IMR-90 (cell line): ENCODE measurements around the gene TNS3. TPM values are rescaled to one million over a fixed set of nuclear protein-coding genes. Genes with fewer than 3 reads are reported as not detected.

ENCODE experiments used
- ATAC-seq: fragments of 200-7000 bp; cut with Tn5 transposase; 2 replicates; pipeline ENCODE4 v1.9.1; 2020; ENCODE audit warnings: low read depth, mild to moderate bottlenecking, moderate library complexity
- BruUV-seq: library from RNA; stranded (reverse); fragments of 400-500 nt; replicated peaks from 2 replicates; lab custom pipeline; 2021; lab: Mats Ljungman, UMichigan
- CTCF ChIA-PET: fragments of 300-600 bp; formaldehyde crosslinking; extraction: SDS; loops from one replicate; lab custom pipeline; 2021; ENCODE audit warnings: antibody characterized with exemption; lab: Yijun Ruan, JAX
- POLR2A ChIA-PET: fragments of 300-600 bp; sonication (Branson Sonifier 250); formaldehyde crosslinking; loops from one replicate; lab custom pipeline; 2022; ENCODE audit warnings: antibody characterized with exemption; ENCODE audit not compliant: unreplicated experiment; lab: Charles Lee
- DNase-seq: peaks from one replicate; pipeline ENCODE4 v3.0.0; 2013
- H2AFZ ChIP-seq: replicated peaks from 2 replicates; pipeline ENCODE3; 2013; ENCODE audit warnings: low read length, mild to moderate bottlenecking; ENCODE audit not compliant: poor library complexity
- H2AK5ac ChIP-seq: 2 replicates; pipeline ENCODE4 v1.6.1; 2013; ENCODE audit warnings: low read depth, low read length, inconsistent platforms
- H2AK9ac ChIP-seq: replicated peaks from 2 replicates; pipeline ENCODE3; 2013; ENCODE audit warnings: mild to moderate bottlenecking, low read depth, low read length, moderate library complexity; ENCODE audit not compliant: poor library complexity
- H2BK120ac ChIP-seq: 2 replicates; pipeline ENCODE4 v1.6.1; 2013; ENCODE audit warnings: low read depth, low read length, inconsistent platforms
- H2BK15ac ChIP-seq: 3 replicates; pipeline ENCODE4 v1.6.1; 2013; ENCODE audit warnings: low read depth, low read length, inconsistent platforms
- H2BK20ac ChIP-seq: 2 replicates; pipeline ENCODE4 v1.6.1; 2013; ENCODE audit warnings: low read depth, mild to moderate bottlenecking, inconsistent platforms, low read length, moderate library complexity
- H2BK5ac ChIP-seq: 2 replicates; pipeline ENCODE4 v1.6.1; 2013; ENCODE audit warnings: mild to moderate bottlenecking, low read depth, low read length, inconsistent platforms; ENCODE audit not compliant: poor library complexity, severe bottlenecking
- H3K14ac ChIP-seq: replicated peaks from 2 replicates; pipeline ENCODE4 v1.6.1; 2013; ENCODE audit warnings: low read depth, low read length, inconsistent platforms
- H3K18ac ChIP-seq: 2 replicates; pipeline ENCODE4 v1.6.1; 2013; ENCODE audit warnings: low read depth, low read length, control low read depth
- H3K23ac ChIP-seq: 2 replicates; pipeline ENCODE4 v1.6.1; 2013; ENCODE audit warnings: low read depth, low read length, inconsistent platforms
- H3K27ac ChIP-seq: 2 replicates; pipeline ENCODE4 v1.5.1; 2013; ENCODE audit warnings: mild to moderate bottlenecking, control low read depth, low read length; ENCODE audit not compliant: insufficient read depth
- H3K27me3 ChIP-seq: 2 replicates; pipeline ENCODE4 v1.6.1; 2013; ENCODE audit warnings: low read length; ENCODE audit not compliant: control insufficient read depth, insufficient read depth
- H3K36me3 ChIP-seq: 2 replicates; pipeline ENCODE4 v1.6.1; 2013; ENCODE audit warnings: low read length, mixed read lengths; ENCODE audit not compliant: control insufficient read depth, insufficient read depth
- H3K4ac ChIP-seq: 2 replicates; pipeline ENCODE4 v1.6.1; 2013; ENCODE audit warnings: low read depth, low read length, inconsistent platforms
- H3K4me1 ChIP-seq: 2 replicates; pipeline ENCODE4 v1.6.1; 2013; ENCODE audit warnings: low read length, mixed read lengths; ENCODE audit not compliant: control insufficient read depth, insufficient read depth
- H3K4me2 ChIP-seq: 2 replicates; pipeline ENCODE4 v1.6.1; 2013; ENCODE audit warnings: low read depth, mild to moderate bottlenecking, control low read depth, low read length, moderate library complexity
- H3K4me3 ChIP-seq: 2 replicates; pipeline ENCODE4 v1.5.1; 2013; ENCODE audit warnings: low read depth, mild to moderate bottlenecking, control low read depth, low read length, moderate library complexity; ENCODE audit not compliant: insufficient read depth
- H3K56ac ChIP-seq: 2 replicates; pipeline ENCODE4 v1.6.1; 2013; ENCODE audit warnings: low read length, inconsistent platforms; ENCODE audit not compliant: insufficient read depth; ENCODE audit errors: extremely low read depth
- H3K79me1 ChIP-seq, 2 experiments: 2 replicates each; pipeline ENCODE4 v1.6.1; 2013; ENCODE audit warnings: low read length in 2 of 2, inconsistent platforms in 1 of 2, low read depth in 1 of 2
- H3K9ac ChIP-seq: 2 replicates; pipeline ENCODE4 v1.6.1; 2013; ENCODE audit warnings: low read depth, low read length, control low read depth
- H3K9me1 ChIP-seq: 2 replicates; pipeline ENCODE4 v1.6.1; 2013; ENCODE audit warnings: low read length, inconsistent platforms; ENCODE audit not compliant: insufficient read depth
- H3K9me3 ChIP-seq: 2 replicates; pipeline ENCODE4 v1.6.1; 2013; ENCODE audit warnings: low read length; ENCODE audit not compliant: control insufficient read depth, insufficient read depth
- H4K20me1 ChIP-seq: 2 replicates; pipeline ENCODE4 v1.6.1; 2013; ENCODE audit warnings: low read length, inconsistent platforms; ENCODE audit not compliant: insufficient read depth
- H4K5ac ChIP-seq: 2 replicates; pipeline ENCODE4 v1.6.1; 2013; ENCODE audit warnings: mild to moderate bottlenecking, low read depth, low read length, control low read depth
- H4K8ac ChIP-seq, 2 experiments: 2 replicates each; pipeline ENCODE4 v1.6.1; 2013; ENCODE audit warnings: low read depth in 2 of 2, low read length in 2 of 2, control low read depth in 1 of 2, inconsistent platforms in 1 of 2
- H4K91ac ChIP-seq: 2 replicates; pipeline ENCODE4 v1.6.1; 2013; ENCODE audit warnings: low read depth, low read length, inconsistent platforms; ENCODE audit not compliant: insufficient read depth
- CEBPB ChIP-seq: IDR thresholded peaks from 2 replicates; pipeline ENCODE4 v1.6.1; 2012; ENCODE audit warnings: low read depth, low read length, improper control_type of control experiment
- CHD1 ChIP-seq: IDR thresholded peaks from 2 replicates; pipeline ENCODE4 v1.6.1; 2012; ENCODE audit warnings: low read depth, low read length, improper control_type of control experiment
- MXI1 ChIP-seq: IDR thresholded peaks from 2 replicates; pipeline ENCODE4 v1.6.1; 2012; ENCODE audit warnings: low read depth, mild to moderate bottlenecking, low read length, moderate library complexity, borderline replicate concordance
- POLR2A ChIP-seq: IDR thresholded peaks from 2 replicates; pipeline ENCODE4 v1.6.1; 2012; ENCODE audit warnings: mild to moderate bottlenecking, low read depth, low read length
- RAD21 ChIP-seq: IDR thresholded peaks from 2 replicates; pipeline ENCODE4 v1.6.1; 2012; ENCODE audit warnings: low read length, improper control_type of control experiment
- RCOR1 ChIP-seq: IDR thresholded peaks from 2 replicates; pipeline ENCODE4 v1.6.1; 2012; ENCODE audit warnings: mild to moderate bottlenecking, low read length, improper control_type of control experiment; ENCODE audit not compliant: insufficient replicate concordance
- RFX5 ChIP-seq: IDR thresholded peaks from 2 replicates; pipeline ENCODE4 v1.8.0; 2012; ENCODE audit warnings: low read depth, mild to moderate bottlenecking, low read length, moderate library complexity
- SMC3 ChIP-seq: fragments of 150-350 bp; IDR thresholded peaks from 2 replicates; pipeline ENCODE4 v1.6.1; 2016; ENCODE audit warnings: low read depth, mild to moderate bottlenecking, antibody characterized with exemption, low read length, moderate library complexity
- WGBS, 2 experiments: methylation state at CpG; one replicate each; pipeline versions ENCODE4 v1.1.5 to v1.1.7; 2013; ENCODE audit warnings: missing lambda C conversion rate in 2 of 2; ENCODE audit not compliant: insufficient read length in 1 of 2; ENCODE audit errors: extremely low coverage in 2 of 2; 5-methylcytosine and 5-hydroxymethylcytosine counted together
- dilution Hi-C: fragments of 300-500 bp; cut with HindIII; formaldehyde crosslinking; loops from one replicate; pipeline ENCODE4 v1.14.3; 2018; ENCODE audit warnings: low sequenced_read_pairs; ENCODE audit not compliant: unreplicated experiment
- in situ Hi-C: fragments of 300-500 bp; cut with MboI; formaldehyde crosslinking; loops from 3 replicates; pipeline ENCODE4 v1.14.3; 2019; ENCODE audit warnings: low sequenced_read_pairs, inconsistent platforms, mixed read lengths
- intact Hi-C: fragments of 100-400 bp; cut with micrococcal nuclease; formaldehyde crosslinking; loops from 2 replicates; pipeline ENCODE4 v1.10.0; 2022
- polyA plus RNA-seq, 3 experiments: library from polyadenylated mRNA; depleted of rRNA; stranded (reverse); fragments of >200 nt; gene quantifications; 2 replicates each; pipeline ENCODE4 v1.2.3, GENCODE V29; 2012; ENCODE audit warnings: low replicate concordance in 1 of 3
- total RNA-seq: library from RNA; depleted of rRNA; stranded (reverse); fragments of >200 nt; gene quantifications from 2 replicates; pipeline ENCODE4 v1.2.3, GENCODE V29; 2012
- TF ChIP-seq, protein P1 (sequence below): fragments of 150-350 bp; IDR thresholded peaks from 2 replicates; pipeline ENCODE4 v1.6.1; 2016; ENCODE audit warnings: low read depth, mild to moderate bottlenecking, low read length, moderate library complexity, borderline replicate concordance
- TF ChIP-seq, protein P2 (sequence below): conservative IDR thresholded peaks from 2 replicates; pipeline ENCODE4 v1.5.1; 2012; ENCODE audit warnings: mild to moderate bottlenecking, low read depth, low read length, improper control_type of control experiment
- TF ChIP-seq, protein P3 (sequence below): fragments of 150-350 bp; IDR thresholded peaks from 2 replicates; pipeline ENCODE4 v1.6.1; 2017; ENCODE audit warnings: mild to moderate bottlenecking, antibody characterized with exemption, low read length, low read depth

The TNS3 gene
- total and polyA plus RNA-seq, 2 of the 4 experiments (the other 2 are of a cell fraction): 64.3 to 79.2 TPM

- peak overlapping the region; percentile 21; the same call in 1 of the 2 replicates for H2BK120ac ChIP-seq
- BruUV-seq: no TSS peak
- DNase-seq: no peak
- no peak overlapping the region for H3K4me2 ChIP-seq
- H3K56ac ChIP-seq: no peak overlapping the region
- no peaks in the 10 kb centered on the region for H4K20me1 ChIP-seq
- peaks cover 0 to 9% of the 10 kb centered on the region in 2 experiments; a peak in 1 of 4 replicates for H3K79me1 ChIP-seq
- dilution Hi-C loops: no loop called here
- H3K14ac ChIP-seq: no peak overlapping the region
- CTCF ChIA-PET: no interaction called here
- H3K18ac ChIP-seq: no peak overlapping the region
- H3K4ac ChIP-seq: no peak overlapping the region
- H2BK5ac ChIP-seq: no peak overlapping the region
- ATAC-seq: no peak
- H4K8ac ChIP-seq: no peak overlapping the region
- POLR2A ChIA-PET: no interaction called here
- H3K9me1 ChIP-seq: peaks cover 12% of the 10 kb centered on the region
- no peak overlapping the region for H4K5ac ChIP-seq
- H3K4me1 ChIP-seq: peaks cover 24% of the 10 kb centered on the region
- no peak overlapping the region for H3K27ac ChIP-seq
- no peak overlapping the region for H2AK9ac ChIP-seq
- no peak overlapping the region for H2AK5ac ChIP-seq
- TF ChIP-seq RCOR1 (no peak), POLR2A (no peak), SMC3 (no peak), RAD21 (no peak), MXI1 (no peak), CHD1 (no peak), CEBPB (no peak), RFX5 (no peak)
- TF ChIP-seq, protein P1, sequence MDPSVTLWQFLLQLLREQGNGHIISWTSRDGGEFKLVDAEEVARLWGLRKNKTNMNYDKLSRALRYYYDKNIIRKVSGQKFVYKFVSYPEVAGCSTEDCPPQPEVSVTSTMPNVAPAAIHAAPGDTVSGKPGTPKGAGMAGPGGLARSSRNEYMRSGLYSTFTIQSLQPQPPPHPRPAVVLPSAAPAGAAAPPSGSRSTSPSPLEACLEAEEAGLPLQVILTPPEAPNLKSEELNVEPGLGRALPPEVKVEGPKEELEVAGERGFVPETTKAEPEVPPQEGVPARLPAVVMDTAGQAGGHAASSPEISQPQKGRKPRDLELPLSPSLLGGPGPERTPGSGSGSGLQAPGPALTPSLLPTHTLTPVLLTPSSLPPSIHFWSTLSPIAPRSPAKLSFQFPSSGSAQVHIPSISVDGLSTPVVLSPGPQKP: no peak
- TF ChIP-seq, protein P2, sequence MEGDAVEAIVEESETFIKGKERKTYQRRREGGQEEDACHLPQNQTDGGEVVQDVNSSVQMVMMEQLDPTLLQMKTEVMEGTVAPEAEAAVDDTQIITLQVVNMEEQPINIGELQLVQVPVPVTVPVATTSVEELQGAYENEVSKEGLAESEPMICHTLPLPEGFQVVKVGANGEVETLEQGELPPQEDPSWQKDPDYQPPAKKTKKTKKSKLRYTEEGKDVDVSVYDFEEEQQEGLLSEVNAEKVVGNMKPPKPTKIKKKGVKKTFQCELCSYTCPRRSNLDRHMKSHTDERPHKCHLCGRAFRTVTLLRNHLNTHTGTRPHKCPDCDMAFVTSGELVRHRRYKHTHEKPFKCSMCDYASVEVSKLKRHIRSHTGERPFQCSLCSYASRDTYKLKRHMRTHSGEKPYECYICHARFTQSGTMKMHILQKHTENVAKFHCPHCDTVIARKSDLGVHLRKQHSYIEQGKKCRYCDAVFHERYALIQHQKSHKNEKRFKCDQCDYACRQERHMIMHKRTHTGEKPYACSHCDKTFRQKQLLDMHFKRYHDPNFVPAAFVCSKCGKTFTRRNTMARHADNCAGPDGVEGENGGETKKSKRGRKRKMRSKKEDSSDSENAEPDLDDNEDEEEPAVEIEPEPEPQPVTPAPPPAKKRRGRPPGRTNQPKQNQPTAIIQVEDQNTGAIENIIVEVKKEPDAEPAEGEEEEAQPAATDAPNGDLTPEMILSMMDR: no peak
- TF ChIP-seq, protein P3, sequence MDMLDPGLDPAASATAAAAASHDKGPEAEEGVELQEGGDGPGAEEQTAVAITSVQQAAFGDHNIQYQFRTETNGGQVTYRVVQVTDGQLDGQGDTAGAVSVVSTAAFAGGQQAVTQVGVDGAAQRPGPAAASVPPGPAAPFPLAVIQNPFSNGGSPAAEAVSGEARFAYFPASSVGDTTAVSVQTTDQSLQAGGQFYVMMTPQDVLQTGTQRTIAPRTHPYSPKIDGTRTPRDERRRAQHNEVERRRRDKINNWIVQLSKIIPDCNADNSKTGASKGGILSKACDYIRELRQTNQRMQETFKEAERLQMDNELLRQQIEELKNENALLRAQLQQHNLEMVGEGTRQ: no peak
- H3K27me3 ChIP-seq: no peaks in the 10 kb centered on the region
- no peaks in the 10 kb centered on the region for H3K36me3 ChIP-seq
- no peak overlapping the region for H4K91ac ChIP-seq
- H2BK20ac ChIP-seq: no peak overlapping the region; the same call in 1 of the 2 replicates
- in situ Hi-C loops: loop anchor here (10.0 kb wide), 1 partner anchor 227 kb away; no protein-coding TSS in a partner anchor
- no peaks in the 10 kb centered on the region for H3K9me3 ChIP-seq
- H3K4me3 ChIP-seq: no peak overlapping the region
- H2AFZ ChIP-seq: no peak overlapping the region
- no peak overlapping the region; the same call in 2 of the 3 replicates for H2BK15ac ChIP-seq
- H3K23ac ChIP-seq: no peak overlapping the region
- no peak overlapping the region for H3K9ac ChIP-seq
- intact Hi-C loops: loop anchor here (10.0 kb wide), 1 partner anchor 357 kb away; the partner anchor contains the start of gene PKD1L1
- 100% methylated on average over 3 of the region's 9 CpGs; no CpG with 5 or more reads in 1 of the 2 experiments for WGBS, 2 experiments
Observed at GRCh38 chr7:47587976-47588375, 6.1 kb upstream of the TNS3 start.
